HepG2 (cell line): ENCODE data around the gene HSPA1A. TPM values are rescaled to one million over a fixed set of nuclear protein-coding genes. Genes with fewer than 3 reads are reported as not detected.

Experiments used
- CENPX ChIP-seq: sonication (generic); formaldehyde crosslinking; IDR thresholded peaks from 2 replicates; pipeline ENCODE4 v1.9.0; 2021; ENCODE audit warnings: mild to moderate bottlenecking, missing genetic modification reagents, moderate library complexity
- HIVEP1 ChIP-seq: sonication (generic); formaldehyde crosslinking; IDR thresholded peaks from 2 replicates; pipeline ENCODE4 v1.4.0; 2020; ENCODE audit warnings: mild to moderate bottlenecking, missing genetic modification reagents
- ISL2 ChIP-seq: sonication (generic); formaldehyde crosslinking; IDR thresholded peaks from 2 replicates; pipeline ENCODE4 v1.5.0; 2020; ENCODE audit warnings: missing genetic modification reagents
- JDP2 ChIP-seq: sonication (generic); formaldehyde crosslinking; IDR thresholded peaks from 2 replicates; pipeline ENCODE4 v1.8.1; 2022; ENCODE audit warnings: missing genetic modification reagents, borderline replicate concordance
- MAFK ChIP-seq, 2 experiments: IDR thresholded peaks in 1 of 2; conservative IDR thresholded peaks in 1 of 2; 2 replicates each; pipeline ENCODE4 v1.6.1; 2011; ENCODE audit warnings: improper control_type of control experiment in 2 of 2, low read length in 2 of 2
- MIXL1 ChIP-seq: IDR thresholded peaks from 2 replicates; pipeline ENCODE4 v1.6.1; 2016
- SMARCC2 ChIP-seq: fragments of 450-650 bp; IDR thresholded peaks from 2 replicates; pipeline ENCODE4 v1.6.1; 2017; ENCODE audit warnings: antibody characterized with exemption, mild to moderate bottlenecking
- SOX6 ChIP-seq, 2 experiments: fragments of 450-650 bp in 1 of 2; sonication (generic) in 1 of 2; formaldehyde crosslinking in 1 of 2; IDR thresholded peaks; 2 replicates each; pipeline versions ENCODE4 v1.4.0 to v1.6.1; 2017 to 2020; ENCODE audit warnings: antibody characterized with exemption in 1 of 2, mild to moderate bottlenecking in 1 of 2, missing genetic modification reagents in 1 of 2
- THYN1 ChIP-seq: sonication (generic); formaldehyde crosslinking; IDR thresholded peaks from 2 replicates; pipeline ENCODE4 v1.8.1; 2023; ENCODE audit warnings: low read depth, mild to moderate bottlenecking, moderate library complexity, missing genetic modification reagents, borderline replicate concordance
- TRIM24 ChIP-seq: sonication (generic); formaldehyde crosslinking; IDR thresholded peaks from 2 replicates; pipeline ENCODE4 v1.8.0; 2022; ENCODE audit warnings: mild to moderate bottlenecking, missing genetic modification reagents
- ZBTB38 ChIP-seq: sonication (generic); formaldehyde crosslinking; IDR thresholded peaks from 2 replicates; pipeline ENCODE4 v1.5.1; 2020; ENCODE audit warnings: mild to moderate bottlenecking, missing genetic modification reagents
- ZKSCAN1 ChIP-seq: fragments of 150-350 bp; IDR thresholded peaks from 2 replicates; pipeline ENCODE4 v1.6.1; 2014; ENCODE audit warnings: low read length
- ZNF17 ChIP-seq: sonication (generic); formaldehyde crosslinking; IDR thresholded peaks from 2 replicates; pipeline ENCODE4 v1.5.0; 2020; ENCODE audit warnings: mild to moderate bottlenecking, missing genetic modification reagents
- ZNF180 ChIP-seq: sonication (generic); formaldehyde crosslinking; IDR thresholded peaks from 2 replicates; pipeline ENCODE4 v1.4.0; 2020; ENCODE audit warnings: low read depth, missing genetic modification reagents, borderline replicate concordance
- ZNF616 ChIP-seq: sonication (generic); formaldehyde crosslinking; IDR thresholded peaks from 2 replicates; pipeline ENCODE4 v1.5.0; 2020; ENCODE audit warnings: low read depth, mild to moderate bottlenecking, missing genetic modification reagents
- ZNF768 ChIP-seq: sonication (generic); formaldehyde crosslinking; IDR thresholded peaks from 2 replicates; pipeline ENCODE4 v1.4.0; 2020; ENCODE audit warnings: missing genetic modification reagents
- ZNF781 ChIP-seq: sonication (generic); formaldehyde crosslinking; IDR thresholded peaks from 2 replicates; pipeline ENCODE4 v1.5.1; 2020; ENCODE audit warnings: borderline replicate concordance, mild to moderate bottlenecking, missing genetic modification reagents; ENCODE audit errors: not compliant biosample characterization
- polyA plus RNA-seq, 8 experiments: library from polyadenylated mRNA; depleted of rRNA in 3 of 8; stranded (reverse) in 7 of 8; unstranded in 1 of 8; fragments of >200 nt; fragmentation: Illumina TruSeq in 4 of 8; extraction: Trizol in 4 of 8; gene quantifications; 2 replicates each; pipeline versions ENCODE4 v1.2.1 to v1.2.3, GENCODE V29; 2011 to 2016; ENCODE audit warnings: low read depth in 4 of 8, missing spikeins in 1 of 8, mixed read lengths in 1 of 8; ENCODE audit not compliant: insufficient read depth in 1 of 8
- total RNA-seq, 5 experiments: library from RNA; depleted of rRNA; stranded (reverse); fragments of >200 nt; fragmentation: Illumina TruSeq; extraction: Trizol; gene quantifications; 2 replicates each; pipeline ENCODE4 v1.2.3, GENCODE V29; 2016; ENCODE audit warnings: low read depth in 1 of 5
- TF ChIP-seq, protein P1 (sequence below): sonication (generic); formaldehyde crosslinking; IDR thresholded peaks from 2 replicates; pipeline ENCODE4 v1.4.0; 2020; ENCODE audit warnings: mild to moderate bottlenecking, missing genetic modification reagents
- TF ChIP-seq, protein P2 (sequence below): sonication (generic); formaldehyde crosslinking; IDR thresholded peaks from 2 replicates; pipeline ENCODE4 v1.8.0; 2022; ENCODE audit warnings: mild to moderate bottlenecking, missing genetic modification reagents; ENCODE audit not compliant: insufficient replicate concordance
- TF ChIP-seq, protein P3 (sequence below): sonication (generic); formaldehyde crosslinking; IDR thresholded peaks from 2 replicates; pipeline ENCODE4 v1.5.0; 2020; ENCODE audit warnings: missing genetic modification reagents, mild to moderate bottlenecking, borderline replicate concordance

The HSPA1A gene
- total and polyA plus RNA-seq, 2 of the 13 experiments (the other 11 are each of a cell fraction or from before 2014, with no cell fraction given), result 44.5 to 85.0 TPM

DNA sequence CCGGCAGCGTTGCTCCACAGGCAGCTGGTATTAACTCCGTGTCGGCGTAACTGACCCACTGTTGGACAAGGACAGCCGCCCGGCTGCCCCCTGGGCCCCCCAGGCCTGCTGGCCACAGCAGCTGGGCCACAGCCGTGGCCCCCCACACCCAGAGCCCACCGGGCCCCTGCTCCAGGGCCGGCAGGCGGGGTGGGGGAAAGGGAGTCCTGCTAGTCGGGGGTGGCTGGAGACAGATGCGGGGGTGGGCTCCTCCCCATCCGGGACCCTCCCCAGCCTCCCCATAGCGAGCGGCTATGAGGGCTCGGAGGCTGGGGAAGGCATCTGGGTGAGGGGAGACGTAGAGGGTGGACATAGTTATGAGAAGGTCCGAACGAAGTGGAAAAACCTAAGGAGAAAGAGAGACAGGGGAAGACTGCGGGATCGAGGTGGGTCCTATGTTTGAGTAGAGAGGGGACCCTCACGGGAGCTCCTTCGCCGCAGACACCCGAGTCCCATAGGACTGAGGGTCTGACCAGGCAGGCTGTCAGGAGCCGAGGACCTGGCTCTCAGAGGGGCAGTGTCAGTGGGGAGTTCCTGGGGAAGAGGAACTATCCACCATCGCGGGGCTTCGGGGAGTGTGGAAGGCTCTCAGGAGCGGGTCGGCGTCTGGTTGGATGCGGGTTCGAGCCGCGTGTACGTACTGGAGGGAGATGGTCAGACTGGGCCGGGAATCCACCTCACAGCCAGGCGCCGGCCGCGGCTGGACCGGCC, 20.3 kb upstream of the HSPA1A start (continued):
- TF ChIP-seq, protein P1, sequence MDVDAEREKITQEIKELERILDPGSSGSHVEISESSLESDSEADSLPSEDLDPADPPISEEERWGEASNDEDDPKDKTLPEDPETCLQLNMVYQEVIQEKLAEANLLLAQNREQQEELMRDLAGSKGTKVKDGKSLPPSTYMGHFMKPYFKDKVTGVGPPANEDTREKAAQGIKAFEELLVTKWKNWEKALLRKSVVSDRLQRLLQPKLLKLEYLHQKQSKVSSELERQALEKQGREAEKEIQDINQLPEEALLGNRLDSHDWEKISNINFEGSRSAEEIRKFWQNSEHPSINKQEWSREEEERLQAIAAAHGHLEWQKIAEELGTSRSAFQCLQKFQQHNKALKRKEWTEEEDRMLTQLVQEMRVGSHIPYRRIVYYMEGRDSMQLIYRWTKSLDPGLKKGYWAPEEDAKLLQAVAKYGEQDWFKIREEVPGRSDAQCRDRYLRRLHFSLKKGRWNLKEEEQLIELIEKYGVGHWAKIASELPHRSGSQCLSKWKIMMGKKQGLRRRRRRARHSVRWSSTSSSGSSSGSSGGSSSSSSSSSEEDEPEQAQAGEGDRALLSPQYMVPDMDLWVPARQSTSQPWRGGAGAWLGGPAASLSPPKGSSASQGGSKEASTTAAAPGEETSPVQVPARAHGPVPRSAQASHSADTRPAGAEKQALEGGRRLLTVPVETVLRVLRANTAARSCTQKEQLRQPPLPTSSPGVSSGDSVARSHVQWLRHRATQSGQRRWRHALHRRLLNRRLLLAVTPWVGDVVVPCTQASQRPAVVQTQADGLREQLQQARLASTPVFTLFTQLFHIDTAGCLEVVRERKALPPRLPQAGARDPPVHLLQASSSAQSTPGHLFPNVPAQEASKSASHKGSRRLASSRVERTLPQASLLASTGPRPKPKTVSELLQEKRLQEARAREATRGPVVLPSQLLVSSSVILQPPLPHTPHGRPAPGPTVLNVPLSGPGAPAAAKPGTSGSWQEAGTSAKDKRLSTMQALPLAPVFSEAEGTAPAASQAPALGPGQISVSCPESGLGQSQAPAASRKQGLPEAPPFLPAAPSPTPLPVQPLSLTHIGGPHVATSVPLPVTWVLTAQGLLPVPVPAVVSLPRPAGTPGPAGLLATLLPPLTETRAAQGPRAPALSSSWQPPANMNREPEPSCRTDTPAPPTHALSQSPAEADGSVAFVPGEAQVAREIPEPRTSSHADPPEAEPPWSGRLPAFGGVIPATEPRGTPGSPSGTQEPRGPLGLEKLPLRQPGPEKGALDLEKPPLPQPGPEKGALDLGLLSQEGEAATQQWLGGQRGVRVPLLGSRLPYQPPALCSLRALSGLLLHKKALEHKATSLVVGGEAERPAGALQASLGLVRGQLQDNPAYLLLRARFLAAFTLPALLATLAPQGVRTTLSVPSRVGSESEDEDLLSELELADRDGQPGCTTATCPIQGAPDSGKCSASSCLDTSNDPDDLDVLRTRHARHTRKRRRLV (CRISPR knock-in tag), result no peak; the same call in 1 of the 2 replicates
- TF ChIP-seq, protein P2, sequence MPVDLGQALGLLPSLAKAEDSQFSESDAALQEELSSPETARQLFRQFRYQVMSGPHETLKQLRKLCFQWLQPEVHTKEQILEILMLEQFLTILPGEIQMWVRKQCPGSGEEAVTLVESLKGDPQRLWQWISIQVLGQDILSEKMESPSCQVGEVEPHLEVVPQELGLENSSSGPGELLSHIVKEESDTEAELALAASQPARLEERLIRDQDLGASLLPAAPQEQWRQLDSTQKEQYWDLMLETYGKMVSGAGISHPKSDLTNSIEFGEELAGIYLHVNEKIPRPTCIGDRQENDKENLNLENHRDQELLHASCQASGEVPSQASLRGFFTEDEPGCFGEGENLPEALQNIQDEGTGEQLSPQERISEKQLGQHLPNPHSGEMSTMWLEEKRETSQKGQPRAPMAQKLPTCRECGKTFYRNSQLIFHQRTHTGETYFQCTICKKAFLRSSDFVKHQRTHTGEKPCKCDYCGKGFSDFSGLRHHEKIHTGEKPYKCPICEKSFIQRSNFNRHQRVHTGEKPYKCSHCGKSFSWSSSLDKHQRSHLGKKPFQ (CRISPR knock-in tag), result peak; percentile 9
- TF ChIP-seq THYN1 (no peak), CENPX (CRISPR knock-in tag) (no peak), ZNF768 (CRISPR knock-in tag) (no peak), HIVEP1 (no peak), JDP2 (CRISPR knock-in tag) (no peak), ZBTB38 (CRISPR knock-in tag) (no peak), ISL2 (CRISPR knock-in tag) (no peak), MIXL1 (no peak), ZNF616 (CRISPR knock-in tag) (no peak), ZNF17 (CRISPR knock-in tag) (no peak), ZNF180 (CRISPR knock-in tag) (no peak), MAFK (conservative IDR thresholded peaks at IDR 0.05 in 1 of 2, IDR thresholded peaks at IDR 0.05 in 1 of 2; ENCODE audit: low read length in 2 of 2) (no peak), SMARCC2 (no peak), TRIM24 (CRISPR knock-in tag) (no peak), ZNF781 (peak; percentile 34), SOX6 (IDR thresholded peaks at IDR 0.05) (no peak), SOX6 (CRISPR knock-in tag; IDR thresholded peaks at IDR 0.05) (no peak), ZKSCAN1 (no peak)
- TF ChIP-seq, protein P3, sequence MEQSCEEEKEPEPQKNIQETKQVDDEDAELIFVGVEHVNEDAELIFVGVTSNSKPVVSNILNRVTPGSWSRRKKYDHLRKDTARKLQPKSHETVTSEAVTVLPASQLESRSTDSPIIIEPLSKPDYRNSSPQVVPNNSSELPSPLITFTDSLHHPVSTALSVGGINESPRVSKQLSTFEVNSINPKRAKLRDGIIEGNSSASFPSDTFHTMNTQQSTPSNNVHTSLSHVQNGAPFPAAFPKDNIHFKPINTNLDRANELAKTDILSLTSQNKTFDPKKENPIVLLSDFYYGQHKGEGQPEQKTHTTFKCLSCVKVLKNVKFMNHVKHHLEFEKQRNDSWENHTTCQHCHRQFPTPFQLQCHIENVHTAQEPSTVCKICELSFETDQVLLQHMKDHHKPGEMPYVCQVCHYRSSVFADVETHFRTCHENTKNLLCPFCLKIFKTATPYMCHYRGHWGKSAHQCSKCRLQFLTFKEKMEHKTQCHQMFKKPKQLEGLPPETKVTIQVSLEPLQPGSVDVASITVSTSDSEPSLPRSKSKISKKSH (CRISPR knock-in tag), result no peak
